Measurements from ENCODE around the gene DOK6.

GRCh38 chr18:69364930-69365329 lies 35.8 kb upstream of the DOK6 start:
- TF ChIP-seq CTCF (IDR thresholded peaks at IDR 0.05): no peak
- TF ChIP-seq EP300 (IDR thresholded peaks at IDR 0.05): no peak
- TF ChIP-seq POLR2A (IDR thresholded peaks at IDR 0.05): no peak
